Stimulated activated CD8-positive, alpha-beta memory T cell treated with anti-CD3 and anti-CD28 coated beads, Interleukin-15, amount 100 ng/mL, for 24 hours (primary cell): Measurements from ENCODE around the gene ZDHHC15.
"Not testable (repeated sequence)": the region's sequence is repeated elsewhere in the genome, so short reads cannot be mapped to it uniquely, and the experiment has no call there.

ENCODE experiments used
- DNase-seq: peaks from one replicate; pipeline ENCODE4 v3.0.0-alpha.2; 2020; ENCODE audit warnings: low read depth

Gene ZDHHC15

GRCh38 chrX:75522565-75523431, at the start of gene ZDHHC15:
TSS of gene ZDHHC15 (minus strand) at chrX:75523037. CDS start at chrX:75523024, 13 bp downstream.
- DNase-seq: no peak

DNA sequence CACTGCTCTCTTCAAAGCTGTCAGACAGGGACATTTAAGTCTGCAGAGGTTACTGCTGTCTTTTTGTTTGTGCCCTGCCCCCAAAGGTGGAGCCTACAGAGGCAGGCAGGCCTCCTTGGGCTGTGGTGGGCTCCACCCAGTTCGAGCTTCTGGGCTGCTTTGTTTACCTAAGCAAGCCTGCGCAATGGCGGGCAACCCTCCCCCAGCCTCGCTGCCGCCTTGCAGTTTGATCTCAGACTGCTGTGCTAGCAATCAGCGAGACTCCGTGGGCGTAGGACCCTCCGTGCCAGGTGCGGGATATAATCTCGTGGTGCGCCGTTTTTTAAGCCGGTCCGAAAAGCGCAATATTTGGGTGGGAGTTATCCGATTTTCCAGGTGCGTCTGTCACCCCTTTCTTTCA, 37.7 kb upstream of the ZDHHC15 start:
- not testable (repeated sequence) for DNase-seq

DNA sequence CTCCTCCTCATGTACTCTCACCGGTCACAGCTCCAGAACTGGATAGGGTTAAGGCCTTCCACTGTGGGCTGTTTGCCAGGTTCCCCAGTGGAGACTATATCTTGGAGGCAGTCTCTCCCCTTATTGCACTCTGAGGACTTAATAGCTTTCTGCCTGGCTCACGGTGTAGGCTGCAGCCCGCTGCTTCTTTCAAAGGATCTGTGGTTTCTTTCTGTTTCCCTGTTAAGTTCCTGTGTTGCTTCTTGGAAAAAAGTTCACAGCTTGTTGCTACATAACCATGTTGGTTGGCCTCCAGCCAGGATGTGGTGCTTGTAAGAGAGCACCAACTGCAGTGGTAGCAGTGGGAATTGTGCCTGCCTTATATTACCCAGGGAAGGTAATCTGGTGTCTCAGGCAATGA, 24.9 kb upstream of the ZDHHC15 start:
- DNase-seq: no peak

DNA sequence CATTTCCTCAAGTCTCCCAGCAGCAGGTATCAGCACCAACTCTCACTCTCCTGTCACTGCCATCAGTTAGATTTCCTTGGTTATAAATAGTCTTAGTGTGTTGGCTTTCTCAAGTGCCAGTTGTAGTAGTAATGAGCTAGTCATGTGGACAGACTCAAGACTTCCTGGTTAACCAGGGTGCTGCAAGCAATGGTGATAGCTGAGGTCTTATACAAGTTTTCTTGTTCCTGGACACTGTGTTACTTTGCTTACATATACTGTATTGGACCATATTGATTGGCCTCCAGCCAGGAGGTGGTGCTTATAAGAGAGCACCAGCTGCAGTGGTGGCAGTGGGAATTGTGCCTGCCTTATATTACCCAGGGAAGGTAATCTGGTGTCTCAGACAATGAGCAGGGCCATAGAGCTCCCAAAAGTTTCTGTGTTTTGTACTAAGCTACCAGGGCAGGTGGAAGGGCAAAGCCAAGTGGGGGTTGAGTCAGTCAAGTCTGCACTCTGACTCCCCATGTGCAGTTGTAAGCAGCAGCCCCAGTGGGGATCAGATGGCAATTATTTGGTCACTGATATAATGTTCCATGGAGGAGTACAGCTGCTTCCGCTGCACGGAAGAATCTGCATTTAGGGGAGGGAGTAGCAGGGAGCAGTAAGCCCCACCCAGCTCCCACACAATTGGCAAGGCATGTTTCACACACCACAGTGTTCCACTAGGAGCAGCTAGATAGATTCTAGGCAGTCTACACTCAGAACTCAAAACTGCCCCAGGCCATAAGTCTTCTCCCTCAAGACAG, 24.1 kb upstream of the ZDHHC15 start:
- no peak for DNase-seq

DNA sequence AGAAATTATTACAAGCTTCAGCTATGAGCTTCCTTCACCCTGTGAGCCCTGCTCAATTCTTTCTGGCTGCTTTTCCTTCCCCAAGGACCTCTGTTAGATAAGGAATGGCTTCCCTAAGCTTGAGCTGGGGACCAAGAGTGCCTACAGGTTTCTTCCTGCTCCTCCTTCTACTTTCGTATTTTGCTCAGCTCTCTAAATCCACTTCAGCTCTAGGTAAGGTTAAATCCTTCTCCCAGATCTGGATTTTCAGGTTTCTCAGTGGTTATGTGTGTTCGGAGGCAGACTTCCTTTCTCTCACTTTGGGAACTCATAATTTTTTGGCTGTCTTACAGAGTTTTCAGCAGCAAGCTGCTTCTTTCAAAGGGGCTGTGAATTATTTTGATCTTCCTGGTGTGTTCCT, 21.9 kb upstream of the ZDHHC15 start:
- DNase-seq: no peak

GRCh38 chrX:75483933-75484332, 38.9 kb downstream of the ZDHHC15 start:
- DNase-seq: no peak

GRCh38 chrX:75461780-75462179, 61.1 kb downstream of the ZDHHC15 start:
- DNase-seq: not testable (repeated sequence)

DNA sequence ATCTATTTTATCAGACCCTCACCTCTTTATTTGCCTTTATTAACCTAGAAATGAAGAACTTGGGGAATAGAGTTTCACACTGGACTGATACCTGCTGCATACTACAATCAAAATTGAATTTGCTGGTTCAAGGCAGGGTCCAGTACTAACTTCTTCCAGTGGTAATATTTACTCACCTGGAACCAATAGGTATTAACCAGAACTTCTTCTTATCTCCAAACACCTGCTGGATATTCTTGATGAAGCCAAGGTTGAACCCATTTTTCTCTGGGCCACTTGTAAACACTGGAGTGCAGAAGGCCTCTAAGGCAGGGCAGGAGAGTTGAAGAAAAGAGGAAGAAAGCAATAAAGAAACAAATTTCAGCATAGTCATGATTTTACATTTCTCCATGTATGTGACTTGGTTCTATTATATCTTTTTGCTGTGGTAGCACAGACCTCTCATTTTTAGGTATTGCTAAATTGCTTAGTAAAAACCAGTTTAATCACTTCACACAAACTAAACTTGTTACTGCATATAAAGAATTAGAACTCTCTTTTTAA, 101.1 kb downstream of the ZDHHC15 start:
- DNase-seq: no peak

DNA sequence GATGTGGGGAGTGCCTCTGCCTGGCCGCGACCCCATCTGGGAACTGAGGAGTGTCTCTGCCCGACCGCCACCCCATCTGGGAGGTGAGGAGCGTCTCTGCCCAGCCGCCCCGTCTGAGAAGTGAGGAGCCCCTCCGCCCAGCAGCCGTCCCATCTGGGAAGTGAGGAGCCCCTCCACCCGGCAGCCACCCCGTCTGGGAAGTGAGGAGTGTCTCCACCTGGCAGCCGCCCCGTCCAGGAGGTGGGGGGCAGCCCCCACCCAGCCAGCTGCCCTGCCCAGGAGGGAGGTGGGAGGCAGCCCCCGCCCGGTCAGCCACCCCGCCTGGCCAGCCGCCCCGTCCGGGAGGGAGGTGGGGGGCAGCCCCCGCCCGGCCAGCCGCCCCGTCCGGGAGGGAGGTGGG, 115.7 kb downstream of the ZDHHC15 start:
- DNase-seq: not testable (repeated sequence)

- DNase-seq: no peak
Observed at GRCh38 chrX:75390470-75390869, 132.4 kb downstream of the ZDHHC15 start.

- no peak for DNase-seq
Observed at GRCh38 chrX:75369721-75370120, 153.1 kb downstream of the ZDHHC15 start.

GRCh38 chrX:75366861-75367260, 156.0 kb downstream of the ZDHHC15 start:
- no peak for DNase-seq

DNA sequence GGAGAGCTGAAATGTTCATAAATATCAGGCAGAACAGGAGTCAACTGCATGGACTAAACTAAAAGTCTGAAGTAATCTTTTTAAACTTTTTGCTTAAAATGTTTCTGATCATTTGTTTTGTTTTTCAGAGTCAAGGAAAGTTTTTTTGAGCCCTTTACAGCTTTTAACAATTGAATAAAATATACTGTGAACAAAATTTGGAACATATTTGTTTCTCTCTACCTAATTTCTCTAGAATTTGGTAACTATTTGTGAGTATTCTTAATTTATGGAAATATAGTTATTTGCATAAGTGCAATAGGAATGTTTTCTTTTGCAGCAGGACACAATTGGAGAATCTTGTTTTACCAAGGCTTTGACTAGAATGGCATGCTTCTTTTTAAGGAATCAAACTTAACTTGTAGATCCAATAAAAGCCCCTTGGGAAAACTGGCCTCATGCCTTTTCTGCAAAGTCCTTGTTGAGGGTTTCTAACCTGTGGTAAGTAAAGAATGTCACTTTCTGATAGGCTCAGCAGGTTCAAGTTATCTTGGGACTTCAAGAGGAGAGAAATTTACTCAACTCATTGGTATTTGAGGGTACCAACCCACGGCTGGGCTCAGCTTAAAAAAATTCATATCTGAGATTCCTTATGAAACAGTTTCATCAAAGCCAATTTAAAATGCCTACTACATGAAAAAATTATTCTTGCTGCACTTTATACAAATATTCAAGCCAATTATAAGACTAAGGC, 157.4 kb downstream of the ZDHHC15 start:
- no peak for DNase-seq

DNA sequence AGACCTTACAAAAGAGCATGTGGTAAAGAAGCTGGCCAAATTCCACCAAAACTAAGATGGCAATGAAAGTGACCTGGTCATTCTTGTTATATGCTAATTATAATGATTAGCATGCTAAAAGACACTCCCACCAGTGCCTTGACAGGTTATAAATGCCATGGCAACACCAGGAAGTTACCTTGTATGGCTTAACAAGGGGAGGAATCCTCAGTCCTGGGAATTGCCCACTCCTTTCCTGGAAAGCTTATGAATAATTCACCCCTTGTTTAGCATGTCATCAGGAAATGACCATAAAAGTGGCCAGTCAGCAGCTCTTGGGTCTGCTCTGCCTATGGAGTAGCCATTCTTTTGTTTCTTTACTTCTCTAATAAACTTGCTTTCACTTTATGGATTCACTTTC, 161.0 kb downstream of the ZDHHC15 start:
- no peak for DNase-seq

GRCh38 chrX:75348601-75349000, 174.2 kb downstream of the ZDHHC15 start:
- not testable (repeated sequence) for DNase-seq

- DNase-seq: no peak
Observed at GRCh38 chrX:75337525-75337924, 185.3 kb downstream of the ZDHHC15 start.

- no peak for DNase-seq
Observed at GRCh38 chrX:75335127-75335458, 187.7 kb downstream of the ZDHHC15 start.

DNA sequence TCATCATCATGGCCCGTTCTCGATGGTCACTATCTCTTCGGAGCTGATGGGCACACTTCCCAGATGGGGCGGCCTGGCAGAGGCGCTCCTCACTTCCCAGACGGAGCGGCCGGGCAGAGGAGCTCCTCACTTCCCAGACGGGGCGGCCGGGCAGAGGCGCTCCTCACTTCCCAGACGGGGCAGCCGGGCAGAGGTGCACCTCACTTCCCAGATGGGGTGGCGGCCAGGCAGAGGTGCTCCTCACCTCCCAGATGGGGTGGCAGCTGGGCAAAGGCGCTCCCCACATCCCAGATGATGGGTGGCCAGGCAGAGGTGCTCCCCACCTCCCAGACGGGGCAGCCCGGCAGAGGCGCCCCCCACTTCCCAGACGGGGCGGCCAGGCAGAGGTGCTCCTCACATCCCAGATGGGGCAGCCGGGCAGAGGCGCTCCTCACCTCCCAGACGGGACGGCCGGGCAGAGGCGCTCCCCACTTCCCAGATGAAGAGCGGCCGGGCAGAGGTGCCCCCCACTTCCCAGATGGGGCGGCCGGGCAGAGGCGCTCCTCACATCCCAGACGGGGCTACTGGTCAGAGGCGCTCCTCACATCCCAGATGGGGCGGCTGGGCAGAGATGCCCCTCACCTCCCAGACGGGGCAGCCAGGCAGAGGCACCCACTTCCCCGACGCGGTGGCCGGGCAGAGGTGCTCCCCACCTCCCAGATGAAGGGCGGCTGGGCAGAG, 188.3 kb downstream of the ZDHHC15 start:
- DNase-seq: not testable (repeated sequence)

DNA sequence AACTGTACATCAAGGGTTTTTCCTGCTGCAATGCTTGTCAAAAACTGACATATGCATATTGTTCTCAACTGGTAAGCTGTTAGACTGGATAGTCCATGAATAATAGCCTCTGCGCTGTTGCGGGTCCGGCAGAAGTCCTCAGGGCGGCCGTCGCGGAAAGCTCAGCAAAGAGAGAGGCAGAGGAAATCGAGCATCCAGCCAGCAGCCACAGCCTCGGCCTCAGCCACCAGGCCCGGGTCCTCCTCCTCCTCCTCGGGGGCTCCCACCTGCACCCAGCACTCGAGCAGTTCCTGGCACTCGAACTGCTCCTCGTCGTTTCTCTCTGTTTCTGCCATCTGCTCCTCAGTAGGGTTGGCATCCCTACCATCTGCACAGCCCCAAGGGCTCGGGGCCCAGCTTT, 195.2 kb downstream of the ZDHHC15 start:
- no peak for DNase-seq
